Endodermal cell (in vitro differentiated cells): ENCODE data around the gene WWC2. TPM values are rescaled to one million over a fixed set of nuclear protein-coding genes. Genes with fewer than 3 reads are reported as not detected.

Experiments
- DNase-seq: peaks from one replicate; pipeline ENCODE4 v3.0.0-alpha.2; 2017
- H3K27ac ChIP-seq: 2 replicates; pipeline ENCODE4 v1.5.1; 2013; ENCODE audit warnings: mild to moderate bottlenecking, low read depth, low read length, moderate library complexity
- H3K27me3 ChIP-seq: 2 replicates; pipeline ENCODE4 v1.6.1; 2013; ENCODE audit warnings: mild to moderate bottlenecking, low read length, moderate library complexity; ENCODE audit not compliant: insufficient read depth, control insufficient read depth, poor library complexity, severe bottlenecking
- H3K36me3 ChIP-seq: 2 replicates; pipeline ENCODE4 v1.7.0; 2013; ENCODE audit warnings: mild to moderate bottlenecking, low read length, moderate library complexity; ENCODE audit not compliant: control insufficient read depth, insufficient read depth
- H3K4me1 ChIP-seq: one replicate; pipeline ENCODE4 v1.7.0; 2013; ENCODE audit warnings: low read length; ENCODE audit not compliant: control insufficient read depth, insufficient read depth
- H3K4me3 ChIP-seq: 2 replicates; pipeline ENCODE4 v1.5.1; 2013; ENCODE audit warnings: mild to moderate bottlenecking, low read length, moderate library complexity
- H3K9ac ChIP-seq: 2 replicates; pipeline ENCODE4 v1.6.1; 2013; ENCODE audit warnings: mild to moderate bottlenecking, low read length, moderate library complexity; ENCODE audit not compliant: poor library complexity, severe bottlenecking; ENCODE audit errors: extremely low read depth
- H3K9me3 ChIP-seq: 2 replicates; pipeline ENCODE4 v1.6.1; 2013; ENCODE audit warnings: mild to moderate bottlenecking, low read length, moderate library complexity; ENCODE audit not compliant: control insufficient read depth
- H3K27ac Mint-ChIP-seq: 2 replicates; pipeline ENCODE4 v1.8.0; 2020; ENCODE audit warnings: mixed read lengths
- H3K27me3 Mint-ChIP-seq: 2 replicates; pipeline ENCODE4 v1.8.0; 2021; ENCODE audit warnings: mild to moderate bottlenecking, mixed read lengths; ENCODE audit not compliant: insufficient read depth
- H3K36me3 Mint-ChIP-seq: 2 replicates; pipeline ENCODE4 v1.8.0; 2020; ENCODE audit warnings: low read depth, mixed read lengths
- H3K4me1 Mint-ChIP-seq: 2 replicates; pipeline ENCODE4 v1.8.0; 2020; ENCODE audit warnings: mixed read lengths
- H3K4me3 Mint-ChIP-seq: 2 replicates; pipeline ENCODE4 v1.8.0; 2020; ENCODE audit warnings: mild to moderate bottlenecking, moderate library complexity, mixed read lengths
- H3K9me3 Mint-ChIP-seq: 2 replicates; pipeline ENCODE4 v1.8.0; 2020; ENCODE audit warnings: mild to moderate bottlenecking, mixed read lengths
- WGBS, 2 experiments: methylation state at CpG; one replicate each; pipeline versions ENCODE4 v1.1.5 to v1.1.7; 2013; ENCODE audit warnings: missing lambda C conversion rate in 2 of 2, mixed read lengths in 1 of 2; ENCODE audit not compliant: insufficient coverage in 1 of 2, insufficient read length in 1 of 2; 5-methylcytosine and 5-hydroxymethylcytosine counted together
- total RNA-seq, 2 donors: library from RNA; stranded (reverse); fragmentation: NEBNext Ultra II Directional in 1 of 2; extraction: Animal tissue kit (Norgen Biotek cat#: 25700) in 1 of 2; gene quantifications; 2 replicates in 1 of 2; 3 replicates in 1 of 2; pipeline ENCODE4 v1.2.1, GENCODE V29; 2021
- TF ChIP-seq, protein P1 (sequence below): fragments of 200-600 bp; sonication (generic); conservative IDR thresholded peaks from 2 replicates; pipeline ENCODE4 v1.5.0; 2021; ENCODE audit warnings: antibody characterized with exemption, mild to moderate bottlenecking

WWC2 gene
- total RNA-seq, 2 donors from 2014 or later, result 98.2 to 108 TPM

DNA sequence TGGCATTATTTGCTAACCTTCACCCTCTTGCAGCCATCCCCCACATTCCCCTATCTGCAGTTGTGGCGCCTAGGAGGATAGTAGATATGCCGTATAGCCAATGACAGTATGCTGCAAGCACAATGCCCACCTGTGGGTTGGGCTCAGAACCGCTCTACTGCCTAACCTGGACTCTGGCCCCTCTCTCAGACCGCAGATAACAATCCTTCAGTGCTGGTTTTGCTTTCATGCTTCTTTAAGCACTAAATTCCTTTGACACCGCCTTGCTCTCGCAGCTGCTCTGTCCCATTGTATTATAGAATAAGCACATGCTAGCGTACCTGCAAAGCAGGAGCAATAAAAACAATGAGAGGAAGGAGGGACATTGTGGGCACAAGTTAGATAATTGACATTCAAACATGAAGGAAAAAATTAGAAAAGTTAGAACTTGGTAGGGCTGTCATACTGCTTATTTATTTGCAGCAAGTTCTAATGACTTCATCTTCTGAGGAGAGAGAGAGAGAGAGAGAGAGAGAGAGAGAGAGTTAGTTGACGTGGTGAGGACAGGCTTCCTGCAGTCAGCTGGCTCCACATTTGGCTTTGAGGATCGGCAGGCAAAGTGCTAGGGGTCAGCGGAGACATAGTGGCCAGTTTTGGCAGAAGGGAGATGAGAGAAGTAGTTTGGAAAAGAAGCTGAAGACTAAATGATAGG, 55.8 kb downstream of the WWC2 start:
- H3K27me3 Mint-ChIP-seq, result no peaks in the 10 kb centered on the region
- peaks cover 25% of the 10 kb centered on the region for H3K36me3 ChIP-seq
- peak overlapping the region; percentile 63 for H3K27ac Mint-ChIP-seq
- peak overlapping the region; percentile 65 for H3K4me3 ChIP-seq
- 74 to 81% methylated on average over 8 to 10 of the region's 10 CpGs for WGBS, 2 experiments
- no peaks in the 10 kb centered on the region for H3K27me3 ChIP-seq
- H3K4me3 Mint-ChIP-seq, result no peak overlapping the region
- DNase-seq, result peak; percentile 64
- TF ChIP-seq, protein P1, sequence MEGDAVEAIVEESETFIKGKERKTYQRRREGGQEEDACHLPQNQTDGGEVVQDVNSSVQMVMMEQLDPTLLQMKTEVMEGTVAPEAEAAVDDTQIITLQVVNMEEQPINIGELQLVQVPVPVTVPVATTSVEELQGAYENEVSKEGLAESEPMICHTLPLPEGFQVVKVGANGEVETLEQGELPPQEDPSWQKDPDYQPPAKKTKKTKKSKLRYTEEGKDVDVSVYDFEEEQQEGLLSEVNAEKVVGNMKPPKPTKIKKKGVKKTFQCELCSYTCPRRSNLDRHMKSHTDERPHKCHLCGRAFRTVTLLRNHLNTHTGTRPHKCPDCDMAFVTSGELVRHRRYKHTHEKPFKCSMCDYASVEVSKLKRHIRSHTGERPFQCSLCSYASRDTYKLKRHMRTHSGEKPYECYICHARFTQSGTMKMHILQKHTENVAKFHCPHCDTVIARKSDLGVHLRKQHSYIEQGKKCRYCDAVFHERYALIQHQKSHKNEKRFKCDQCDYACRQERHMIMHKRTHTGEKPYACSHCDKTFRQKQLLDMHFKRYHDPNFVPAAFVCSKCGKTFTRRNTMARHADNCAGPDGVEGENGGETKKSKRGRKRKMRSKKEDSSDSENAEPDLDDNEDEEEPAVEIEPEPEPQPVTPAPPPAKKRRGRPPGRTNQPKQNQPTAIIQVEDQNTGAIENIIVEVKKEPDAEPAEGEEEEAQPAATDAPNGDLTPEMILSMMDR, result no peak
- H3K36me3 Mint-ChIP-seq, result peaks cover 13% of the 10 kb centered on the region
- H3K9ac ChIP-seq, result peak overlapping the region; percentile 32
- no peaks in the 10 kb centered on the region for H3K9me3 ChIP-seq
- H3K4me1 ChIP-seq, result peaks cover 13% of the 10 kb centered on the region
- H3K9me3 Mint-ChIP-seq, result peaks cover 3% of the 10 kb centered on the region
- H3K4me1 Mint-ChIP-seq, result peaks cover 26% of the 10 kb centered on the region
- peak overlapping the region; percentile 9 for H3K27ac ChIP-seq

DNA sequence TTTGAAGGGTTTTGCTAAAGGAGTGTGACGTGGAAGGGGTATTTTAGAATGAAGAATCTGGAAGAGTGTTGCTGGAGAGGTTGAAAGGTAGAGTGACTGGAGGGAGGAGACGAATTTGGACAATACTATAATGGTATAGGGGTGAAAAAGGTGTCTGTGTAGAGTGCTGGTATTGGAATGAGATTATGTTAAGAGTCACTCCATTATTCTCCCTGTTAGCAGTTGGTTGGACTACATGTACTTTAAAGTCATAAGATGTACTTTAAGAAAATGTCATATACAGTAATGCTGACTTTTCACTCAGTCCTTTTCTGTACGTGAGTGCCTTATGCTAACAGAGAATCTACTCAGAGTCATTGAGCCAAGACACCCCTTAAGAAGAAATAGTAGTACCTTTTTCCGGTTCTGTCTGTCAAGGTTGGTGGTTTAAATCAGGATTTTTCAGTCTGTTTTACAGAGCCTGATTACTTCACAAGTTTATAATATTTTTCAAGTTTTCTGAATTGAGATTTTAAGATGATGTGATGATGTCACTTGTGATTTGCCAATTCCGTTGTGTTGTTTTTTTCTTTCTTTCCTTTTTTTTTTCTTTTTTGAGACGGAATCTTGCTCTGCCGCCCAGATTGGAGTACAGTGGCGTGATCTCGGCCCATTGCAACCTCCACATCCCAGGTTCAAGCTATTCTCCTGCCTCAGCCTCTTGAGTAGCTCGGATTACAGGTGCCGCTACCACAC, 56.6 kb downstream of the WWC2 start:
- no peaks in the 10 kb centered on the region for H3K27me3 Mint-ChIP-seq
- no peak overlapping the region for H3K4me3 Mint-ChIP-seq
- Histone ChIP-seq H3K4me1 (peaks cover 13% of the 10 kb centered on the region), H3K9ac (no peak overlapping the region), H3K36me3 (peaks cover 25% of the 10 kb centered on the region), H3K9me3 (no peaks in the 10 kb centered on the region), H3K27ac (no peak overlapping the region), H3K27me3 (no peaks in the 10 kb centered on the region), H3K4me3 (no peak overlapping the region)
- DNase-seq, result no peak
- H3K4me1 Mint-ChIP-seq, result peaks cover 31% of the 10 kb centered on the region
- TF ChIP-seq, protein P1, result no peak
- H3K27ac Mint-ChIP-seq, result peak overlapping the region; percentile 63
- no peaks in the 10 kb centered on the region for H3K9me3 Mint-ChIP-seq
- H3K36me3 Mint-ChIP-seq, result peaks cover 11% of the 10 kb centered on the region
- WGBS, 2 experiments, result 87 to 96% methylated on average over 8 to 11 of the region's 11 CpGs

DNA sequence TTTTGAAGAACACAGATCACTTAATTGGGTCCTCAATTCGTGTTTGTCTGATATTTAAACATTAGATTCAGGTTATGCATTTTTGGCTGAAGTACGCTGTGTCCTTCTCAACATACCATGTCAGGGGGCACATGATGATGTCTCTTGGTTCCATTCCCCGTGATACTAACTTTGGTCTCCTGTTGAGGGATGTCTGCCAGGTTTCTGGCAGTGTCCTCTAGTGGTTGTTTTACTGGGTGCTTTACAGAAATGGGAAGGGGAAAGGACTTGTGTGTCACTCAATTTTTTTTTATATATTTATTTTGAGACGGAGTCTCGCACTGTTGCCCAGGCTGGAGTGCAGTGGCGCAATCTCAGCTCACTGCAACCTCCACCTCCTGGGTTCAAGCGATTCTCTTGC, 58.2 kb downstream of the WWC2 start:
- no peaks in the 10 kb centered on the region for H3K9me3 ChIP-seq
- peaks cover 13% of the 10 kb centered on the region for H3K4me1 ChIP-seq
- H3K27me3 ChIP-seq, result no peaks in the 10 kb centered on the region
- 85 to 95% methylated on average over 7 of the region's 7 CpGs for whole genome bisulfite sequencing, 2 experiments
- no peak overlapping the region for H3K9ac ChIP-seq
- TF ChIP-seq, protein P1, result peak; percentile 52
- H3K36me3 ChIP-seq, result peaks cover 22% of the 10 kb centered on the region
- no peak overlapping the region for H3K4me3 Mint-ChIP-seq
- H3K27ac ChIP-seq, result no peak overlapping the region
- no peak for DNase-seq
- peaks cover 11% of the 10 kb centered on the region for H3K36me3 Mint-ChIP-seq
- H3K9me3 Mint-ChIP-seq, result no peaks in the 10 kb centered on the region
- H3K4me1 Mint-ChIP-seq, result peaks cover 32% of the 10 kb centered on the region
- no peaks in the 10 kb centered on the region for H3K27me3 Mint-ChIP-seq
- no peak overlapping the region for H3K27ac Mint-ChIP-seq
- no peak overlapping the region for H3K4me3 ChIP-seq
